ENCODE data around the gene CLDN6. TPM values are rescaled to one million over a fixed set of nuclear protein-coding genes. Genes with fewer than 3 reads are reported as not detected.
A peak's percentile ranks its signal among the peaks of the same experiment; 100 is the strongest.

CLDN6 gene
- total and polyA plus RNA-seq, 2 of the 13 experiments (the other 11 are each of a cell fraction or from before 2014, with no cell fraction given): 5.9 to 7.6 TPM

- no peak for TF ChIP-seq GRHL1 (CRISPR knock-in tag; conservative IDR thresholded peaks at IDR 0.05)
- TF ChIP-seq AHR (CRISPR knock-in tag; IDR thresholded peaks at IDR 0.05): no peak
- TF ChIP-seq RARA (CRISPR knock-in tag; IDR thresholded peaks at IDR 0.05): no peak
- no peak for TF ChIP-seq ZMYM3 (CRISPR knock-in tag; IDR thresholded peaks at IDR 0.05)
- TF ChIP-seq ZBTB8A (CRISPR knock-in tag; IDR thresholded peaks at IDR 0.05; ENCODE audit: borderline replicate concordance, low read depth): no peak
- TF ChIP-seq ZBTB21 (CRISPR knock-in tag; IDR thresholded peaks at IDR 0.05): peak; percentile 73
- no peak for TF ChIP-seq ZNF556 (CRISPR knock-in tag; IDR thresholded peaks at IDR 0.05; ENCODE audit: borderline replicate concordance)
- TF ChIP-seq IRX3 (CRISPR knock-in tag; IDR thresholded peaks at IDR 0.05; ENCODE audit: borderline replicate concordance, low read depth): no peak
- TF ChIP-seq SOX6 (IDR thresholded peaks at IDR 0.05): no peak
- peak; percentile 91 for TF ChIP-seq SOX6 (CRISPR knock-in tag; IDR thresholded peaks at IDR 0.05)
- peak; percentile 65; the same call in 1 of the 2 replicates for TF ChIP-seq SOX13 (IDR thresholded peaks at IDR 0.05)
- peak in 1 of 2 experiments; percentile 88; a peak in 2 of 4 replicates for TF ChIP-seq SOX13 (CRISPR knock-in tag; conservative IDR thresholded peaks at IDR 0.05 in 1 of 2, IDR thresholded peaks at IDR 0.05 in 1 of 2)
- no peak for TF ChIP-seq KLF15 (CRISPR knock-in tag; IDR thresholded peaks at IDR 0.05; ENCODE audit: borderline replicate concordance)
- no peak for TF ChIP-seq RNF219 (CRISPR knock-in tag; IDR thresholded peaks at IDR 0.05)
- TF ChIP-seq ZNF18 (CRISPR knock-in tag; IDR thresholded peaks at IDR 0.05; ENCODE audit: insufficient replicate concordance): no peak
- no peak for TF ChIP-seq ISX (CRISPR knock-in tag; conservative IDR thresholded peaks at IDR 0.05)
- no peak for TF ChIP-seq KAT2B (IDR thresholded peaks at IDR 0.05; ENCODE audit: borderline replicate concordance, low read depth, low read length)
- no peak for TF ChIP-seq FIP1L1 (IDR thresholded peaks at IDR 0.05; ENCODE audit: borderline replicate concordance, insufficient read depth, low read depth, low read length)
- no peak for TF ChIP-seq MYC (CRISPR knock-in tag; IDR thresholded peaks at IDR 0.05; ENCODE audit: borderline replicate concordance)
- no peak for TF ChIP-seq TRIM24 (CRISPR knock-in tag; IDR thresholded peaks at IDR 0.05)
- no peak for TF ChIP-seq SALL2 (CRISPR knock-in tag; IDR thresholded peaks at IDR 0.05)
- TF ChIP-seq ATF7 (IDR thresholded peaks at IDR 0.05): peak; percentile 62
- no peak for TF ChIP-seq ATF7 (CRISPR knock-in tag; IDR thresholded peaks at IDR 0.05)
- no peak for TF ChIP-seq ZNF12 (CRISPR knock-in tag; IDR thresholded peaks at IDR 0.05)
- TF ChIP-seq ZNF746 (CRISPR knock-in tag; IDR thresholded peaks at IDR 0.05): no peak
- no peak for TF ChIP-seq ZNF20 (CRISPR knock-in tag; IDR thresholded peaks at IDR 0.05)
- TF ChIP-seq CEBPG (CRISPR knock-in tag; IDR thresholded peaks at IDR 0.05): peak; percentile 94
- TF ChIP-seq BHLHE40 (IDR thresholded peaks at IDR 0.05; ENCODE audit: low read length): peak; percentile 9; the same call in 1 of the 2 replicates
Observed at GRCh38 chr16:3038256-3038655, 20.3 kb upstream of the CLDN6 start (continued).
